Hypothalamus (tissue), 51 donors: ENCODE data around the gene PTRH2.
A peak's percentile ranks its signal among the peaks of the same experiment; 100 is the strongest.

Source experiments
- DNase-seq, 51 donors: peaks; one replicate each; lab custom pipeline; 2025; lab: John Stamatoyannopoulos, UW

The PTRH2 gene

GRCh38 chr17:59722623-59723022 lies 15.4 kb upstream of the PTRH2 start:
- no peak for DNase-seq

- peak in 1 of 51 donors; percentile 55 for DNase-seq
Measured at GRCh38 chr17:59719526-59719925, 12.3 kb upstream of the PTRH2 start.

GRCh38 chr17:59716427-59716826 lies 9.2 kb upstream of the PTRH2 start:
- no peak for DNase-seq

- no peak for DNase-seq
Measured at GRCh38 chr17:59714255-59714654, 7.0 kb upstream of the PTRH2 start.

- DNase-seq: no peak
Measured at GRCh38 chr17:59712862-59713261, 5.6 kb upstream of the PTRH2 start.

GRCh38 chr17:59711936-59712335 lies 4.7 kb upstream of the PTRH2 start:
- no peak for DNase-seq

- DNase-seq: peak in 1 of 51 donors; percentile 40
Measured at GRCh38 chr17:59707971-59708430, 771 bp upstream of the PTRH2 start.

GRCh38 chr17:59702304-59702703 lies 4.9 kb downstream of the PTRH2 start:
- DNase-seq: no peak

- no peak for DNase-seq
Measured at GRCh38 chr17:59699786-59700185, 7.4 kb downstream of the PTRH2 start.

- no peak for DNase-seq
Measured at GRCh38 chr17:59699218-59699617, 8.0 kb downstream of the PTRH2 start.

GRCh38 chr17:59698143-59698542 lies 9.1 kb downstream of the PTRH2 start:
- DNase-seq: no peak

- no peak for DNase-seq
Measured at GRCh38 chr17:59696682-59697277, 10.4 kb downstream of the PTRH2 start.

- no peak for DNase-seq
Measured at GRCh38 chr17:59695945-59696681, 11.1 kb downstream of the PTRH2 start.

GRCh38 chr17:59694344-59694743 lies 12.9 kb downstream of the PTRH2 start:
- no peak for DNase-seq

GRCh38 chr17:59693582-59693981 lies 13.6 kb downstream of the PTRH2 start:
- DNase-seq: no peak

GRCh38 chr17:59688496-59688895 lies 18.7 kb downstream of the PTRH2 start:
- DNase-seq: no peak

- no peak for DNase-seq
Measured at GRCh38 chr17:59688008-59688407, 19.2 kb downstream of the PTRH2 start.

- DNase-seq: no peak
Measured at GRCh38 chr17:59684967-59685366, 22.3 kb downstream of the PTRH2 start.

GRCh38 chr17:59683283-59683682 lies 23.9 kb downstream of the PTRH2 start:
- DNase-seq: peak in 1 of 51 donors; percentile 17

- no peak for DNase-seq
Measured at GRCh38 chr17:59680314-59680713, 26.9 kb downstream of the PTRH2 start.

GRCh38 chr17:59678918-59679317 lies 28.3 kb downstream of the PTRH2 start:
- no peak for DNase-seq

- no peak for DNase-seq
Measured at GRCh38 chr17:59676716-59677115, 30.5 kb downstream of the PTRH2 start.
